ENCODE data around the gene ALAS1.

DNA sequence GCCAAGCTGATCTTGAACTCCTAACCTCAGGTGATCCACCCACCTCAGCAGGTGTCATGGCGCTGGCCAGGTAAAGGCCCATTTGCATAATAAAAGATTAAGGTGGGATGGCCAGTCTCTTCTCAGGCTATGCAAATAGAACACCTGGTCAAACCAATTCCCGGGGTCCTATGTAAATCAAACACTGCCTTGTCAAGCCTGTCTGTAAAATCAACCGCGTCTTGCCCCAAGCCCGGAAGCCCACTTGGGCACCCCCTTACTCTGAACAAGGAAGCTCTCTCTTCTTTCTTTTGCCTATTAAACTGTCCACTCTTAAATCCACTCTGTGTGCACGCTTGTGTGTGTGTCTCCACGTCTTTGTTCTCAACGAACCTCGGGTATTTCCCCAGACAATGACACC, 30.7 kb upstream of the ALAS1 start:
- TF ChIP-seq POLR2AphosphoS5 (IDR thresholded peaks at IDR 0.05; ENCODE audit: low read depth, low read length), result no peak
- no peak for TF ChIP-seq POLR2A (IDR thresholded peaks at IDR 0.05; ENCODE audit: low read depth, low read length)
- TF ChIP-seq POU2F2 (IDR thresholded peaks at IDR 0.05; ENCODE audit: low read depth, low read length), result no peak
